HEK293T (cell line): ENCODE measurements around the gene ARID4B.

ENCODE experiments used
- CTCF ChIA-PET: fragments of 350-600 bp; formaldehyde crosslinking; extraction: SDS; loops from one replicate; lab custom pipeline; 2021; ENCODE audit warnings: antibody characterized with exemption, inconsistent platforms; lab: Yijun Ruan, JAX
- POLR2A ChIA-PET: fragments of 350-600 bp; formaldehyde crosslinking; extraction: SDS; loops from one replicate; lab custom pipeline; 2020; ENCODE audit warnings: antibody characterized with exemption, inconsistent platforms; lab: Yijun Ruan, JAX
- DNase-seq: peaks from one replicate; pipeline ENCODE4 v3.0.0; 2012; ENCODE audit warnings: mixed read lengths; ENCODE audit errors: extremely low spot score
- ARNT ChIP-seq: fragments of 450-650 bp; IDR thresholded peaks from 2 replicates; pipeline ENCODE4 v1.6.1; 2017; ENCODE audit warnings: mild to moderate bottlenecking
- BHLHE40 ChIP-seq: fragments of 450-650 bp; IDR thresholded peaks from 2 replicates; pipeline ENCODE4 v1.6.1; 2016; ENCODE audit warnings: mild to moderate bottlenecking, moderate library complexity, borderline replicate concordance
- CTBP1 ChIP-seq: fragments of 450-650 bp; IDR thresholded peaks from 2 replicates; pipeline ENCODE4 v1.6.1; 2016; ENCODE audit warnings: borderline replicate concordance
- ELF4 ChIP-seq: fragments of 450-650 bp; IDR thresholded peaks from 2 replicates; pipeline ENCODE4 v1.6.1; 2017; ENCODE audit warnings: antibody characterized with exemption
- FOXA1 ChIP-seq: fragments of 450-650 bp; IDR thresholded peaks from 2 replicates; pipeline ENCODE4 v1.6.1; 2016; ENCODE audit warnings: mild to moderate bottlenecking
- FOXK2 ChIP-seq: fragments of 450-650 bp; IDR thresholded peaks from 2 replicates; pipeline ENCODE4 v1.6.1; 2016; ENCODE audit warnings: mild to moderate bottlenecking
- FOXM1 ChIP-seq: fragments of 450-650 bp; IDR thresholded peaks from 2 replicates; pipeline ENCODE4 v1.6.1; 2017; ENCODE audit warnings: mild to moderate bottlenecking, borderline replicate concordance
- HDGF ChIP-seq: fragments of 450-650 bp; IDR thresholded peaks from 2 replicates; pipeline ENCODE4 v1.6.1; 2017; ENCODE audit warnings: antibody characterized with exemption, borderline replicate concordance
- L3MBTL2 ChIP-seq: fragments of 450-650 bp; conservative IDR thresholded peaks from 2 replicates; pipeline ENCODE4 v1.6.1; 2016; ENCODE audit warnings: mild to moderate bottlenecking
- LEF1 ChIP-seq: fragments of 450-650 bp; IDR thresholded peaks from 2 replicates; pipeline ENCODE4 v1.6.1; 2017; ENCODE audit warnings: mild to moderate bottlenecking, borderline replicate concordance
- NFRKB ChIP-seq: fragments of 450-650 bp; IDR thresholded peaks from 2 replicates; pipeline ENCODE4 v1.6.1; 2016; ENCODE audit warnings: mild to moderate bottlenecking, moderate library complexity
- PKNOX1 ChIP-seq: fragments of 450-650 bp; IDR thresholded peaks from 2 replicates; pipeline ENCODE4 v1.6.1; 2016
- SP1 ChIP-seq: fragments of 450-650 bp; IDR thresholded peaks from 2 replicates; pipeline ENCODE4 v1.6.1; 2017
- SUZ12 ChIP-seq: fragments of 450-650 bp; IDR thresholded peaks from 2 replicates; pipeline ENCODE4 v1.6.1; 2016; ENCODE audit warnings: mild to moderate bottlenecking
- TARDBP ChIP-seq: fragments of 450-650 bp; IDR thresholded peaks from 2 replicates; pipeline ENCODE4 v1.6.1; 2016
- ZNF384 ChIP-seq: fragments of 450-650 bp; IDR thresholded peaks from 2 replicates; pipeline ENCODE4 v1.6.1; 2016

The ARID4B gene

GRCh38 chr1:235297579-235297978 lies 30.4 kb downstream of the ARID4B start:
- no peak for DNase-seq
- TF ChIP-seq BHLHE40 (no peak), ELF4 (no peak), L3MBTL2 (no peak), NFRKB (no peak), TARDBP (no peak), FOXK2 (no peak)
- POLR2A ChIA-PET, result no interaction called here
- CTCF ChIA-PET, result no interaction called here

GRCh38 chr1:235296729-235297128 lies 31.2 kb downstream of the ARID4B start:
- ChIA-PET CTCF (interaction anchor here (0.6 kb wide), 1 partner anchor 1028 kb away, joined by 3 read pairs; no protein-coding TSS in a partner anchor), POLR2A (no interaction called here)
- no peak for TF ChIP-seq SP1
- TF ChIP-seq FOXA1, result no peak
- no peak for TF ChIP-seq L3MBTL2
- no peak for TF ChIP-seq PKNOX1
- no peak for TF ChIP-seq FOXM1
- no peak for TF ChIP-seq LEF1
- no peak for TF ChIP-seq HDGF
- TF ChIP-seq FOXK2, result no peak
- no peak for TF ChIP-seq SUZ12
- no peak for TF ChIP-seq ELF4
- TF ChIP-seq ZNF384, result no peak
- no peak for TF ChIP-seq TARDBP
- TF ChIP-seq CTBP1, result no peak
- no peak for TF ChIP-seq BHLHE40
- TF ChIP-seq ARNT, result no peak
- no peak for TF ChIP-seq NFRKB
- no peak for DNase-seq

GRCh38 chr1:235295902-235296350 lies 32.1 kb downstream of the ARID4B start:
- POLR2A ChIA-PET, result no interaction called here
- TF ChIP-seq FOXK2 (no peak), FOXM1 (no peak)
- no peak for DNase-seq
- CTCF ChIA-PET, result no interaction called here

- ChIA-PET CTCF (interaction anchor here (0.5 kb wide), 1 partner anchor 14 kb away, joined by 4 read pairs; no protein-coding TSS in a partner anchor), POLR2A (interaction anchor here (1.0 to 1.1 kb wide), 2 partner anchors 35 to 133 kb away, joined by 3 to 4 read pairs; partner anchors contain the start of genes GGPS1 and RBM34)
- TF ChIP-seq NFRKB (no peak), ARNT (no peak), FOXK2 (no peak), HDGF (no peak), CTBP1 (no peak)
- no peak for DNase-seq
Measured at GRCh38 chr1:235293322-235293942, 34.5 kb downstream of the ARID4B start.

GRCh38 chr1:235292790-235293189 lies 35.2 kb downstream of the ARID4B start:
- TF ChIP-seq PKNOX1 (no peak), BHLHE40 (no peak), SP1 (no peak), HDGF (no peak), NFRKB (no peak)
- ChIA-PET POLR2A (interaction anchor here (1.0 to 1.1 kb wide), 2 partner anchors 36 to 132 kb away, joined by 3 to 4 read pairs; partner anchors contain the start of genes GGPS1 and RBM34), CTCF (interaction anchor here (0.6 kb wide), 1 partner anchor 25 kb away, joined by 6 read pairs; no protein-coding TSS in a partner anchor)
- no peak for DNase-seq

GRCh38 chr1:235291599-235292091 lies 36.3 kb downstream of the ARID4B start:
- TF ChIP-seq SUZ12 (no peak), PKNOX1 (no peak), FOXA1 (no peak), BHLHE40 (no peak), ARNT (no peak), TARDBP (no peak), L3MBTL2 (no peak), CTBP1 (no peak), SP1 (no peak), ZNF384 (no peak), LEF1 (no peak), FOXM1 (no peak), NFRKB (no peak), ELF4 (no peak), HDGF (no peak), FOXK2 (no peak)
- CTCF ChIA-PET, result no interaction called here
- no peak for DNase-seq
- POLR2A ChIA-PET, result no interaction called here
